DMS153 (cell line): ENCODE data around the gene GOLGA6L2.
"Not testable (repeated sequence)": the region's sequence is repeated elsewhere in the genome, so short reads cannot be mapped to it uniquely, and the experiment has no call there.

ENCODE experiments used
- DNase-seq: peaks from one replicate; lab custom pipeline; 2025; lab: John Stamatoyannopoulos, UW

GOLGA6L2 gene

DNA sequence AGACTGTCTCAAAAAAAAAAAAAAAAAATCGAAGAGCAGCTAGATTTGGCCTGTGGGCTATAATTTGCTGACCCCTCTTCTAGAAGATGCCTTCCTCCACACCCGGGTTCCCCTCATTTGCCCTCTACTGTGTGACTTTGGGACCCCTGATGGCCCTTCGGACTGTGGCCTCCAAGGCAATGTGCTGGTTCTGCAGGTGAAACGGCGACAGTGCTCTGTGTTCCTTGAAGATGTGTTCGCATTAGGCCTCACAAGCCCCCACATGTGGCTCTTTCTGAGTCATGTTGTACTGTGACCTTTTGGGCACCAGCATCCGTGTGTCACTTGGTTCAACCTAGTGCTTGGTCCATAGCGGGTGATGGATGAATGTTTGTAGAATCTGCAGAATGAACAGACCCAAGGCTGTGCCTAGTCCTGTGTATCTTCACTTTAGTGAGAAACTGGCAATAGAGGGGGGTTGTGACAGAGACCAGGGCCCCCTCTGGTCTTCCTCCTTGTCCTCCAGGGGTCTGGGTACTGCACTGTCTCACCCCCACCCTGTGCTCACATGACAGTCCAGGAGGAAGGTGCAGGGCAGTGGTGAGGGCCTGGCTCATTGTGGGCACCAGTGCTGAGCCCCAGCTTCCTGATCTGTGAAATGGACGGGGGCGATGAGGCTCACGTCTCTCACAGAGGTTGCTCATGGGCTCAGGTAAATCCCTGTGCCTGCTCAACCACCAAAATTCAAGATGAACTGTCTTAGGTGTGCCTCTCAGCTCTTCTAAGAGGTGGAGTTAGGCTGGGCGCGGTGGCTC lies 22.7 kb downstream of the GOLGA6L2 start:
- DNase-seq, result no peak

DNA sequence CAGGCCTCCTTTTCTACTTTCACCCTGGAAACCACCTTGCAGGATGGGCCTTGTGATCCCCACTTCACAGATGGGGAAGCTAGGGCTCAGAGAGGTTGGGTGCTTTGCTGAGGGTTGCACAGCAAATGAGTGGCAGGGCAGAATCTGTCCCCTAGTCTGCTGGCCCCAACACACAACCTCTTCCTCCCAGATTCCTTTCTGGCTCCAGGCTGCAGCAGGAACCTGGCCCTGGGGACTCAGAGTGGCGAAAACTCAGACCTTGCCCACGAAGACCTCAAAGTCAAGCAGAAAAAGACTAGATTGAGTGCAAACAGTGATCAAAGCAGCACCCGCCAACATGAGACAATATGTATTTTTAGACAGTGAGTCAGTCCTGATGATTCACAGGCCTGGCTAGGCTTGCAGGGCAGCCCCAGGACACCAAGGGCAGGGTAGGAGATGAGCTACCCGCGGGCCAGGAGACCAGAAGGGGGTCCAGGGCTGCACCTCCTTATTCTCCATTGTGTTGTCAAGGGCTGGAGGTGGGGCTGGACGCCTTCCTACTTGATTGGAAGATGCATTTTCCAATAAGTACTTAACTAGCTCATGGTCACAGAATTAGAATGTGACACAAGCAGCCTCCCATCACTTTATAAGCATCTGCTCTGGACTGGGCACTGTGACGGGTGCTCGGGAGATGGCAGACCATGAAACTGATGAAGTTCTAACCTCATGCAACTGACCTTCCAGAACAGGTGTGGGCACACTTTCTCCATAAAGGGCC lies 23.9 kb downstream of the GOLGA6L2 start:
- DNase-seq, result no peak

- DNase-seq, result no peak
Measured at GRCh38 chr15:23422099-23422945, 24.7 kb downstream of the GOLGA6L2 start.

- no peak for DNase-seq
Measured at GRCh38 chr15:23420806-23421575, 26.1 kb downstream of the GOLGA6L2 start.

GRCh38 chr15:23416349-23417276 lies 30.4 kb downstream of the GOLGA6L2 start:
- no peak for DNase-seq

GRCh38 chr15:23415866-23416265 lies 31.2 kb downstream of the GOLGA6L2 start:
- not testable (repeated sequence) for DNase-seq

DNA sequence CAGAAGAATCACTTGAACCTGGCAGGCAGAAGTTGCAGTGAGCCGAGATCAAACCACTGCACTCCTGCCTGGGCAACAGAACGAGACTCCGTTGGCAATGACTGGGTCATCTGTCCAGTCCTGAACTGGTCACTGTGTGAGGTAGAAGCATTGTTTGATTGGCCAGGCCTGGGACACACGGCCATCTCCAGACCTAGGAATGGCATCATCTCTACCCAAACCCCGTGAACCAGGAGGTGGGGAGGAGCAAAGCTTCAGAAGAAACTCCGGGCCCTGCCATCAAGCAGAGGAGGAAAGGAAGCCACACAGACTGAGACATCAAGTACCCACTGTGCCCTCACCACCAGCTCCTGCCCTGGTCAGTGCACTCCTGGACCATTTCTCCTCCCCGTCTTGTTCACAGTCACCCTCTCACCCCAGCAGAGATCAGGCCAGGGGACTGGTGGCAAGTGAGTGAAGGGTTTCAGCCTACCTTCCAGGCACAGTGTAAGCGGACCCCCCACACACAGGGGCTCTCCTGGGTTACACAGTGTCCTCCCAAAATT lies 31.6 kb downstream of the GOLGA6L2 start:
- DNase-seq, result no peak

- DNase-seq, result not testable (repeated sequence)
Measured at GRCh38 chr15:23412881-23413600, 34.0 kb downstream of the GOLGA6L2 start.

DNA sequence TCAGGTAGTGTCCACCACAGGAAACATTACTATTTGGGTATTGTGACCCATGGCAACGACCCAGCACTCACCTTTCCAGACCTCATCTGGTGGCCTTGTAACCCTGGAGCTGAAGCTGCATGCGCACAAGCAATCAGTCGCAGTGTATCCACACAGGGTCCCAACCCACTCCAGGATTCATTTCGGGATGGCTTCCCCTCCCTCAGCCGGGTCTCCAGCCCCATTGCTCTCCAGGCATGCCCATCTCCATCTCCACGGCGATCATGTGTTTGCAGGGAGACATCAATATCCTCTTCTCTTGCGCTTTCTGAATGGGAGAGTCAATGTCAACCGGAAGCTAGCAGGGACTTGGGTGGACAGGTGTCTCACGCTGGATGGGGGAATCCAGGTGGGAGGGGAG lies 35.2 kb downstream of the GOLGA6L2 start:
- DNase-seq, result no peak

GRCh38 chr15:23403550-23403949 lies 43.5 kb downstream of the GOLGA6L2 start:
- no peak for DNase-seq

DNA sequence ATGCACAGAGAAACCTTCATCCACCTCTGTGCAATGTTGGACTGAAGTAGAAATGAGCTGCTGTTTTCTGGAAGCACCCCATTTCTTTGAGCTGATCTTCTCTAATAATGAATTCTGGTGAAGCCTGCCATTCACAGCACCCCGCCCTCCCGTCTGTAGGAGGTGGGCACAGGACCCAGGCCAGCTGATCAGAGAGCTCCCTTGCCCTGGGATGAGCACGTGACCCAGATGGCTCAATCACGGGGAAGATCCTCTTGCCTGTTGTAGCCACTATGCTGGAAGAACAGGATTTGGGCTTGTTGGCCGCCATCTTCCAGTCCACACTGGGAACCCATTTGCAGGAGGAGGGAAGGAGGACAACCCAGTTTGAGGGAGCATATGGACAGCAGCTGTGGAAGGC lies 44.5 kb downstream of the GOLGA6L2 start:
- no peak for DNase-seq

DNA sequence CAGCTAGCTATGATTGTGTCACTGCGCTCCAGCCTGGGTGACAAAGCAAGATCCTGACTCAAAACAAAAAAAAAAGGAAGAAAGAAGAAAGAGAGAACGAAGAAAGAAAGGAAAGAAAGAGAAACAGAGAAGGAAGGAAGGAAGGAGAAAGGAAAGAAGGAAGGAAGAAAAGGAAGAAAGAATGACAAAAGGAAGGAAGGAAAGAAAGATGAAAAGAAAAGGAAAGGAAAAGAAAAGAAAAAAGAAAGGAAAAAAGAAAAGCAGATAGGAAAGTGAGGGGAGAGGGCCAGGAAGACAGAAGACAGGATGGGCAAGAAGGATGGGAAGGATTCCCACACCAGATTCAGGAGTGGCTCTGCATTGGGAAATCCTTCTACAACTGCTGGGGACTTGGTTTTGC lies 44.9 kb downstream of the GOLGA6L2 start:
- no peak for DNase-seq

DNA sequence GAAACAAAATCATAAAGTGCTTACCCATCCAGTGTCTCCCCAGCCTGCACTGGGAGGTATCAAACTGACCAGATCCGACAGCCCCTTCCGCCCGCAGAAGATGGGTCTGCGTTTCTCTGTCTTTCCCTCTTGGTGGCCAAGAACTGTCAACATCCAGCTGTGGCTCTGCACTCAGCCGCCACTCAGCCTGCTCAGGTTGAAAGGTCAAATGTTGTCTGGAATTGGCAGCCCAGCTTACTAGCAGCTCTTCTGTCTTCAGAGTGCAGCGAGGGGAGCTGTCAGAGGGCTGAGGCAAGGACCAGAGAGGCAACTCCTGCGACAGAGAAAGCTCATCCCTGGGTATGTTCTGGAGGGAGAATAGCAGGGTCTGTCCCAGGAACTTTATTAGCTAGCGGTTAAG lies 45.4 kb downstream of the GOLGA6L2 start:
- DNase-seq, result no peak

DNA sequence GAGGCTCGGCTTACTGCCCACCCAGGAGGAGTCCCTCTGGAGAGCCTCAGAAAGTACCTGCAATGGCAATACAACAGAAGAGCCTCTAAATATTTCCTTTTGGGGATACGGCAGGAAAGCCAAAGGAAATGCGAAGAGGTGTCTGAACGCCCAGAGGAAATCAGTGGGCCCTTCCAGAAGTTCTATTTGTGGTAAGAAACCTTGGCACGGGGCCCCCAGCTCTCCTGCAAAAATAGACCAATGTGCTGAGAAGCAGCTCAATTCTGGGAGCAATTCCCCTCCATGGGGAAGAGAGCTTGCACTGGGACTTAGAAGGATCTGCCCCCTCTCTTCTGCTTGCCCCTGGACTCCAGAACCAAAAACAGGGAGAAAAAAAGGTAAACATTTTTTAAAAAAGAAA lies 47.8 kb downstream of the GOLGA6L2 start:
- not testable (repeated sequence) for DNase-seq

GRCh38 chr15:23398357-23398756 lies 48.7 kb downstream of the GOLGA6L2 start:
- not testable (repeated sequence) for DNase-seq

GRCh38 chr15:23397779-23398178 lies 49.3 kb downstream of the GOLGA6L2 start:
- no peak for DNase-seq

DNA sequence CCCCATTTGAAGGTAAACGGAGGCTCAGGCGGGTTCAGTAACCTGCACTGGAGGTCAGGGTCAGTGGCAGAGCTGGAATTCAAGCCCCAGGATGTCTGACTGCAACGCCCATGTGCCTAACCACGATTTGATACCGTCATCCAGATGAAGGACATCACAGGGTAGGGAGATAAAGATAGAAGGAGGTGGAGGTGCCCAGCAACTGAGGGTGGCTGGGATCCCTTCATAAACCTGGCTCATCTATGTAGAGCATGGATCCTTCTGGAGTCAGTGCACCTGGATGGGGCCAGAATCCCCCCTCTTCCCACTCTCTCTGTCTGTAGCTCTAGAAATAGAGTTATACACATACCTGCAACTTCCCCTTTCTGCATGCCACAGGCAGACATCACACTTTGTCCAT lies 51.2 kb downstream of the GOLGA6L2 start:
- no peak for DNase-seq

DNA sequence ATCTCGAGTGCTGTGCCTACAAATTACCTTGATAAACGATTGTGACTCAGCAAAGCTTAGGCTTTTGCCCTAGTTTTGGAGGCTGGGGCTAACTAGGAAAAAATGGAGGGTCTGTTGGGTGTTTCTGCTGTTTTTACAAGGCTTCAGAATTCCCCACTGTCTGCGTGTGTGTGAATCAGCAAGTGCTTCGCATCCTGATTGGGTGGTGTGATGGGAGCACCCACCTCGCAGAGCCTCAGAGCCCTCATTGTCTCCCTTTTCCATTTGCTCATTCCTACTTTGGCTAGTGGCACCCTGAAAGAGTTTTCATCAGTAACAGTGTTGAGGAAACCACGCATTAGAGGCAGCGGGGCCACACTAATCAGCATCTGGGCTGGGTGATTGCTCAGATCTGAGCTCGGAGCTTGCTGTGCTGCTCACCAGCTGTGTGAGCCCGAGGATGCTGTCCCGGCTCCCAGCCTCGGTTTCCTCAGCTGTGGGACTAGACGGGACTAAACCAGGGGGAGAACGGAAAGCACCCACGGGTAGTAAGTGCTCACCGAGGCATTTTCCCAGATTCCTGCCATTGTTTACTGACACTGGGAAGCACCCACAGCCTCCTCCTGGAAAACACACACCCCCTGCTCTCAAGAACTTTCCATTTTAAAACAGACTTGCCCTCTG lies 51.9 kb downstream of the GOLGA6L2 start:
- DNase-seq, result no peak
